Astrocyte (in vitro differentiated cells and primary cell): ENCODE results near the gene SGCA. TPM values are rescaled to one million over a fixed set of nuclear protein-coding genes. Genes with fewer than 3 reads are reported as not detected.

Experiments used
- DNase-seq: peaks from one replicate; pipeline ENCODE4 v3.0.0-alpha.2; 2010; ENCODE audit warnings: low read depth
- FAIRE-seq: peaks from 2 replicates; lab custom pipeline; 2011; peaks lifted over from hg19 to GRCh38; lab: Jason Lieb, UNC
- H2AFZ ChIP-seq: 2 replicates; pipeline ENCODE4 v1.6.0; 2012; ENCODE audit warnings: low read depth, low read length, inconsistent platforms
- H3K27ac ChIP-seq: 2 replicates; pipeline ENCODE4 v1.5.1; 2011; ENCODE audit warnings: low read depth, low read length, inconsistent platforms
- H3K27me3 ChIP-seq: 2 replicates; pipeline ENCODE4 v1.6.0; 2011; ENCODE audit warnings: low read length, inconsistent platforms; ENCODE audit not compliant: insufficient read depth
- H3K36me3 ChIP-seq: 2 replicates; pipeline ENCODE4 v1.5.1; 2011; ENCODE audit warnings: low read length, inconsistent platforms; ENCODE audit not compliant: insufficient read depth
- H3K4me1 ChIP-seq: 2 replicates; pipeline ENCODE4 v1.5.1; 2011; ENCODE audit warnings: low read length, inconsistent platforms; ENCODE audit not compliant: insufficient read depth
- H3K4me2 ChIP-seq: 2 replicates; pipeline ENCODE4 v1.6.0; 2012; ENCODE audit warnings: low read length, inconsistent platforms
- H3K4me3 ChIP-seq: 2 replicates; pipeline ENCODE4 v1.5.1; 2011; ENCODE audit warnings: low read depth, mild to moderate bottlenecking, low read length, inconsistent platforms; ENCODE audit not compliant: insufficient read depth
- H3K79me2 ChIP-seq: 2 replicates; pipeline ENCODE4 v1.6.0; 2012; ENCODE audit warnings: mild to moderate bottlenecking, low read length, inconsistent platforms; ENCODE audit not compliant: insufficient read depth
- H3K9ac ChIP-seq: 2 replicates; pipeline ENCODE4 v1.6.0; 2012; ENCODE audit warnings: mild to moderate bottlenecking, low read length, inconsistent platforms
- H3K9me3 ChIP-seq: 2 replicates; pipeline ENCODE4 v1.5.1; 2012; ENCODE audit warnings: low read depth, mild to moderate bottlenecking, low read length, inconsistent platforms; ENCODE audit not compliant: insufficient read depth
- H4K20me1 ChIP-seq: 2 replicates; pipeline ENCODE4 v1.6.0; 2012; ENCODE audit warnings: low read length, inconsistent platforms; ENCODE audit not compliant: insufficient read depth
- H3K27ac Mint-ChIP-seq: one replicate; pipeline ENCODE4 v1.8.0; 2021; ENCODE audit warnings: mild to moderate bottlenecking, mixed read lengths; ENCODE audit not compliant: unreplicated experiment
- H3K27me3 Mint-ChIP-seq: one replicate; pipeline ENCODE4 v1.8.0; 2021; ENCODE audit warnings: low read depth, mixed read lengths; ENCODE audit not compliant: unreplicated experiment
- H3K36me3 Mint-ChIP-seq: one replicate; pipeline ENCODE4 v1.8.0; 2021; ENCODE audit warnings: low read depth, mixed read lengths; ENCODE audit not compliant: unreplicated experiment
- H3K4me1 Mint-ChIP-seq: one replicate; pipeline ENCODE4 v1.8.0; 2021; ENCODE audit warnings: low read depth, mixed read lengths; ENCODE audit not compliant: unreplicated experiment
- H3K4me3 Mint-ChIP-seq: one replicate; pipeline ENCODE4 v1.8.0; 2021; ENCODE audit warnings: mild to moderate bottlenecking, moderate library complexity, mixed read lengths; ENCODE audit not compliant: unreplicated experiment
- H3K9me3 Mint-ChIP-seq: one replicate; pipeline ENCODE4 v1.8.0; 2021; ENCODE audit warnings: mild to moderate bottlenecking, mixed read lengths; ENCODE audit not compliant: unreplicated experiment
- EZH2 ChIP-seq: IDR thresholded peaks from 2 replicates; pipeline ENCODE4 v1.6.1; 2012; ENCODE audit warnings: mild to moderate bottlenecking, low read length, inconsistent platforms; ENCODE audit not compliant: insufficient read depth
- total RNA-seq: library from RNA; stranded (reverse); gene quantifications from 2 replicates; pipeline ENCODE4 v1.2.1, GENCODE V29; 2021
- TF ChIP-seq, protein P1 (sequence below): IDR thresholded peaks from 2 replicates; pipeline ENCODE4 v1.5.1; 2011; ENCODE audit warnings: low read depth, mild to moderate bottlenecking, inconsistent platforms, low read length, moderate library complexity; ENCODE audit not compliant: insufficient read depth

Gene SGCA
- total RNA-seq, 1 donor from 2014 or later, result 0.32 TPM

DNA sequence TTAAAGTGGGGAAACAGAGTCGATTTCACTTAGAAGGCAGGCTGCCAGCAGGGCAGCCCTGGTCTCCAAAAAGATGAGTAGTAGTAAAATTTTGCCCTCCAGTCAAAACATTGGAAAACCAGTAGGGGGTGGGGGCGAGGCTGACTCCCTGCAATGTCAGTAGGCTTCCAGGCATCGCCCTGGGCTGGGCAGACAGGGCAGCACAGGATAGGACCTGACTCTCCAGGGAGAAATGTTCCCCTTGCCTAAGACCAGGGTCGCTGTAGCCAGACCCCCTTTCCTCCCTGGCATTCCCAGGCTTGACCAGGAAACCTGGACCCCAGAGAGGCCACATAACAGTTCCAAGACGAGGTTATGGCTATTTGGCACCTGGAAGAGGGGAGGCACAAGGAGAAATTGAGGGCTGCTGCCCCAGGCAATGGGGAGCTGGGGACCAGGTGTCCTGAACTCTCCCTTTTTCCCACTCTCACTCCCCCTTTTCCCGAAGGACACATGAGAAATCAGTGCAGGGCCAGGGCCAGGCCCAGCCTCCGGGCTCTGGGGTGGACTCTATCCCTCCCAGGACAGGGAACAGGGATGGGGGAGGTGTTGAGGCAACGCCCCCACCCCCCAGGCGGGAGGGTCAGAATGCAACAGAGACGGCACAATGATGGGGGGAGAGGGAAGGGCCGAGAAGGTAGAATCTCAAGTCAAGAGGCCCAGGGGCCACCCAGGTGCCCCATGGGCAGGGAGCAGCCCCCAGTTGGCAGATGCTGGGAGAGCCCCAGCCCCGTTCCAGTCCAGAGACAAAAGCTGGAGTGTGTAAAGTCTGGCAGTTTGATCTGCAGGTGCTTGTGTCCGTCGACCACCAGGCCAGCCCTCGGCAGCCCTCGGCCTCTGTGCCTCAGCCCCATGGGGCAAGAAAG is 31.3 kb upstream of the SGCA start:
- Histone ChIP-seq H3K9me3 (no peaks in the 10 kb centered on the region), H4K20me1 (peaks cover 68% of the 10 kb centered on the region), H3K4me1 (peaks cover 10% of the 10 kb centered on the region), H3K36me3 (peaks cover 25% of the 10 kb centered on the region), H3K4me2 (no peak overlapping the region), H3K27ac (no peak overlapping the region), H2AFZ (no peak overlapping the region), H3K27me3 (no peaks in the 10 kb centered on the region), H3K9ac (no peak overlapping the region), H3K4me3 (no peak overlapping the region), H3K79me2 (peaks cover 21% of the 10 kb centered on the region)
- Mint-ChIP-seq H3K4me1 (peaks cover 16% of the 10 kb centered on the region), H3K4me3 (no peak overlapping the region), H3K9me3 (no peaks in the 10 kb centered on the region), H3K36me3 (peaks cover 24% of the 10 kb centered on the region), H3K27me3 (no peaks in the 10 kb centered on the region), H3K27ac (no peak overlapping the region)
- DNase-seq (no peak), FAIRE-seq (no peak)
- no peak for TF ChIP-seq EZH2
- TF ChIP-seq, protein P1, sequence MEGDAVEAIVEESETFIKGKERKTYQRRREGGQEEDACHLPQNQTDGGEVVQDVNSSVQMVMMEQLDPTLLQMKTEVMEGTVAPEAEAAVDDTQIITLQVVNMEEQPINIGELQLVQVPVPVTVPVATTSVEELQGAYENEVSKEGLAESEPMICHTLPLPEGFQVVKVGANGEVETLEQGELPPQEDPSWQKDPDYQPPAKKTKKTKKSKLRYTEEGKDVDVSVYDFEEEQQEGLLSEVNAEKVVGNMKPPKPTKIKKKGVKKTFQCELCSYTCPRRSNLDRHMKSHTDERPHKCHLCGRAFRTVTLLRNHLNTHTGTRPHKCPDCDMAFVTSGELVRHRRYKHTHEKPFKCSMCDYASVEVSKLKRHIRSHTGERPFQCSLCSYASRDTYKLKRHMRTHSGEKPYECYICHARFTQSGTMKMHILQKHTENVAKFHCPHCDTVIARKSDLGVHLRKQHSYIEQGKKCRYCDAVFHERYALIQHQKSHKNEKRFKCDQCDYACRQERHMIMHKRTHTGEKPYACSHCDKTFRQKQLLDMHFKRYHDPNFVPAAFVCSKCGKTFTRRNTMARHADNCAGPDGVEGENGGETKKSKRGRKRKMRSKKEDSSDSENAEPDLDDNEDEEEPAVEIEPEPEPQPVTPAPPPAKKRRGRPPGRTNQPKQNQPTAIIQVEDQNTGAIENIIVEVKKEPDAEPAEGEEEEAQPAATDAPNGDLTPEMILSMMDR, result no peak

- H3K4me3 Mint-ChIP-seq, result no peak overlapping the region
- H3K36me3 Mint-ChIP-seq, result peaks cover 33% of the 10 kb centered on the region
- DNase-seq (no peak), FAIRE-seq (no peak)
- TF ChIP-seq EZH2, result no peak
- TF ChIP-seq, protein P1, result no peak
- peaks cover 29% of the 10 kb centered on the region for H3K36me3 ChIP-seq
- H3K4me2 ChIP-seq, result no peak overlapping the region
- no peak overlapping the region for H3K9ac ChIP-seq
- no peaks in the 10 kb centered on the region for H3K9me3 ChIP-seq
- no peak overlapping the region for H3K27ac Mint-ChIP-seq
- no peaks in the 10 kb centered on the region for H3K27me3 ChIP-seq
- peaks cover 15% of the 10 kb centered on the region for H3K4me1 ChIP-seq
- H3K27me3 Mint-ChIP-seq, result no peaks in the 10 kb centered on the region
- no peak overlapping the region for H2AFZ ChIP-seq
- H4K20me1 ChIP-seq, result peaks cover 79% of the 10 kb centered on the region
- H3K27ac ChIP-seq, result no peak overlapping the region
- no peak overlapping the region for H3K4me3 ChIP-seq
- peaks cover 16% of the 10 kb centered on the region for H3K4me1 Mint-ChIP-seq
- H3K79me2 ChIP-seq, result peaks cover 24% of the 10 kb centered on the region
- H3K9me3 Mint-ChIP-seq, result no peaks in the 10 kb centered on the region
These were observed 30.3 kb upstream of the SGCA start for GRCh38 chr17:50135316-50136095.
